SK-N-MC (cell line): ENCODE results near the gene KANK3.

Experiments used
- DNase-seq: peaks from one replicate; pipeline ENCODE4 v3.0.0-alpha.2; 2011; ENCODE audit warnings: low read depth, low spot score
- H3K27ac ChIP-seq: fragments of 200-600 bp; sonication (generic); 2 replicates; pipeline ENCODE4 v1.5.1; 2016; ENCODE audit warnings: mixed run types
- H3K36me3 ChIP-seq: fragments of 200-600 bp; sonication (generic); 2 replicates; pipeline ENCODE4 v1.6.1; 2017; ENCODE audit warnings: antibody characterized with exemption, low read length, mixed read lengths; ENCODE audit not compliant: insufficient read depth
- H3K4me3 ChIP-seq: fragments of 200-600 bp; sonication (generic); 2 replicates; pipeline ENCODE4 v1.5.1; 2016
- H3K9ac ChIP-seq: fragments of 200-600 bp; sonication (generic); 2 replicates; pipeline ENCODE4 v1.8.0; 2017; ENCODE audit warnings: mixed run types, mixed read lengths; ENCODE audit not compliant: insufficient read length
- H3K9me3 ChIP-seq: fragments of 200-600 bp; sonication (generic); 2 replicates; pipeline ENCODE4 v1.6.1; 2017; ENCODE audit warnings: low read depth, mild to moderate bottlenecking, antibody characterized with exemption, low read length, moderate library complexity, mixed read lengths
- EZH2 ChIP-seq: fragments of 200-600 bp; sonication (generic); IDR thresholded peaks from one replicate; pipeline ENCODE4 v1.6.1; 2017; ENCODE audit warnings: antibody characterized with exemption
- FOXP2 ChIP-seq: optimal IDR thresholded peaks from 2 replicates; pipeline ENCODE3; 2011; ENCODE audit warnings: mild to moderate bottlenecking, moderate library complexity; ENCODE audit not compliant: insufficient read depth; ENCODE audit errors: extremely low read length, control extremely low read depth
- POLR2AphosphoS5 ChIP-seq: IDR thresholded peaks from 2 replicates; pipeline ENCODE4 v1.6.1; 2012; ENCODE audit warnings: mild to moderate bottlenecking, low read depth, low read length, borderline replicate concordance

The KANK3 gene

DNA sequence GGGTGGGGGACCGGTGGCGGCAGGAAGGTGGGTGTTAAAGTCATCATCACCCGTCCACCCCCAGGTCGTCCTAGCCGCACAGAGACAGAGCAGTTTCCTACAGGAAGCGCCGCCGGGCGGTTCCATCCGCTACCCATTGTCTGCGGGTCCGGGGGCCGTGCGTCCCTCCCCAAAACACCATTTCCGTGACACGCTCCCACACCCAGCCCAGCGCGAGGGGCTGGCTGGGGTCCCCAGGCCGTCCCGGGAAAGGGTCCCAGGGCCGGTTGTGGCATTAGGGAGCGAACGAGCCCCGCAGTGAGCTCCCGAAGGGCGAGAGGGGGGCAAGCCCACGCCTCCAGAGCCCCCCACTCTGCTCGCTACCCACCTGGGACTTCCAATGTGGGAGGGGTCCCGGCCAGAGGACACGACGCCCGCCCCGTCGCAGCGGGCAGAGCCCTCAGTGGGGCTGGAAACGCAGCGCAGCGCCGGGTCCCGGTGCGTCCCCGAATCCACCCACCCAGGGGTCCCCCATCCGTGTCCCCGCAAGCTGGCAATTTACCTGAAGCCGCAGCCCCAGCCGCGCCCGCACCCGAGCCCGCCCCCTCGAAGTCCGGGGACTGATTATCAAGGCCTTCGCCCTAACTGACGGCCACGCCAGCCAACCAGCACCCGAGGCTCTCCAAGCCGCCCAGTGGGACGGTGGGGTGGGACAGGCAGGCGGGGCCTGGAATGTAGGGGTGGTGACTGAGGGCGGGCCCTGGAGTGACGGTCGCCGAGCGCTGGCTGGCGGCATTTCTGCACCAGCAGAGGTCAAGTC lies at the start of gene KANK3:
TSS of gene KANK3 (minus strand) at position 579 of the 799 bp plus-strand sequence. CDS start 5,434 bp downstream, outside the sequence.
- DNase-seq: peak; percentile 81
- H3K4me3 ChIP-seq: peak within 1 kb of the TSS; percentile 85
- no peaks in the 10 kb centered on the region for H3K9me3 ChIP-seq
- no peaks in the 10 kb centered on the region for H3K36me3 ChIP-seq
- H3K27ac ChIP-seq: no peak within 1 kb of the TSS
- TF ChIP-seq FOXP2 (no peak), POLR2AphosphoS5 (peak; percentile 39; the same call in 1 of the 2 replicates), EZH2 (no peak)
- H3K9ac ChIP-seq: peak within 1 kb of the TSS; percentile 68

DNA sequence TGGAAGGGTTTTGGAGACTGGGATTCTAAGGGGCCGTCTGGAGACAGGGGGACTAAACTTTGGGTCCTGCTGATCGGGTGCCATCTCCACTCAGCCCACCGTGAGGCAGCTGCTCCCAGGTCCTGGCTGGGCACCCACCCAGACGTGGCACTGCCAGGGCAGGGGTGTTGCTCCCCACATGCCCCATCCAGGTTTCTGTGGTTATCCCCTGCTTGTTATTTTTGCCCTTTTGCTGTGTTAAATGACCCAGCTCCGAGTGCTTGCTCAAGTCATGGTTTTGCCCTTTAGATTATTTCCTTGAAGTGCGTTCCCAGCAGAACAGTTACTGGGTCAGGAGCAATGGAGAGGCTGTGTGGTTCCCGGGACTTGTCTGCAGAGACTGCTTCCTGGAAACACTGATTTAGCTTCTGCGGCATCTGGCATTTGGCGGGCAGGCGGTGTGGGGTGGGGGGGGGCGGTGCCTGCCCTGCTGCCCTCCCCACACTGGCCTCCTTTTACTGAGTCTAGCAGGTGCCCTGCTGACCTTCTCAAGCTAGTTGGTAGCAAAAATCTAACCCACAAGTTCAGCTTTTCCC lies 49.0 kb upstream of the KANK3 start:
- H3K9me3 ChIP-seq: no peaks in the 10 kb centered on the region
- TF ChIP-seq POLR2AphosphoS5 (no peak), EZH2 (no peak), FOXP2 (no peak)
- H3K36me3 ChIP-seq: no peaks in the 10 kb centered on the region
- 0 out of 2 replicates have a peak overlapping the region, but pooled peaks have one; percentile 14 for H3K27ac ChIP-seq
- DNase-seq: no peak
- no peak overlapping the region for H3K4me3 ChIP-seq
- no peak overlapping the region for H3K9ac ChIP-seq

DNA sequence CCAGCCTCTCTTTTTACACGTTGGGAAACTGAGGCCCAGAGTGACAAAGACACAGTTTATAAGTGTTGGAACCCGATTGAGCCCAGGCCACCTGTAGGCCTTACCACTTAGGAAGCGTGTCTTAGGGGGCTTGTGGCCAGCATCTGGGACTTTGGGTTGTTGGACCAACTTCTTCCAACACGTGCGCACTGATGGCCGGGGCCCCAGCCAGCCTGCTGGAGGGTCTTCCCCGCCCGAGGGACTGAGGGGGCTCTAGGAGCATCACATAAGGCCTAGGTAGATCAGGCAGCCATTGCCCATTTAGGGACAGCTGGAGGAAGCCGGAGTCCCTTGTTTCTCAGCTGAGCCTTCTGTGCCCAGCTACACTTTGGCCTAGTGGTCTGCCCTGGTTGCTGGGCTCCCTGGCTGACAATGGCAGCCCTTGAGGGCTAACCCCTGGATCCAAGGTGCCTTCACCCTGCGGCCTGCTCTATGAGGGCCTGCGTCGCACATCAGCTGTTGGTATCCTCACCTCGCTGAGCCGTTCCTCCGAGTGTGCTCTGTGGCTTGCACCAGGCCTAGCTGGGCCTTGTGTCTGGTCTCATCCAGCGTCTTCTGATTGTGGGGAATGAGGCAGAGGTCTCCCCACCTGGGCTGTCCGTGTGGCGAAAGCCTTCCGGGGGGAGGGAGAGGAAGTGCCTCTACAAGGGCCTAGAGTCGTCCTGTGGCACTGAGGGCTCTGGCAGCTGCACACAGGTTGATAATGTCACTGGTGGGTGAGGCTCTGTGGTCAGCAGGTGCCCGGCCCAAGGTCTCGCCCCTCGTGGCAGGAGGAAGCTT lies 48.3 kb upstream of the KANK3 start:
- Histone ChIP-seq H3K4me3 (peak overlapping the region; percentile 73), H3K27ac (peak overlapping the region; percentile 62; the same call in 1 of the 2 replicates), H3K9ac (no peak overlapping the region), H3K36me3 (no peaks in the 10 kb centered on the region), H3K9me3 (no peaks in the 10 kb centered on the region)
- TF ChIP-seq EZH2: no peak
- TF ChIP-seq POLR2AphosphoS5: no peak
- no peak for TF ChIP-seq FOXP2
- DNase-seq: no peak

DNA sequence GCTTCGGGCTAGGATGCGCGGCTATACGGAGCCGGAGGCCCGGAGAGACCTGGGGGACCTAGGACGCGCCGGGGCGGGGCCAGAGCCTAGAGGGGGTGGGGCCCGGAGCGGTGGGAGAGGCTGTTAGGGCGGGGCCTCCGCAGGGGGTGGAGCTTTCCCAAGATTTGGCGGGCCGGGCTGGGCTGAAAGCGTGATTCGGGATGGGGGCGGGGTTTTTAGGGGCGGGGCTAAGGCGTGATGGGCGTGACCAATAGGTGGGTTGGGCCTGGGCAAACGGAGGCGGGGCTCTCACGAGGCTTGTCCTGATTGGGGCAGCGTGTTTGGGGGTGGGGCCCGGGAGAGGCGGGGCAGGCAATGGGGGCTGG lies 47.5 kb upstream of the KANK3 start:
- peak overlapping the region; percentile 100 for H3K27ac ChIP-seq
- no peaks in the 10 kb centered on the region for H3K36me3 ChIP-seq
- H3K4me3 ChIP-seq: peak overlapping the region; percentile 95
- TF ChIP-seq POLR2AphosphoS5: peak; percentile 2; the same call in 1 of the 2 replicates
- no peak for TF ChIP-seq FOXP2
- peak overlapping the region; percentile 100 for H3K9ac ChIP-seq
- peak; percentile 80 for DNase-seq
- H3K9me3 ChIP-seq: no peaks in the 10 kb centered on the region

DNA sequence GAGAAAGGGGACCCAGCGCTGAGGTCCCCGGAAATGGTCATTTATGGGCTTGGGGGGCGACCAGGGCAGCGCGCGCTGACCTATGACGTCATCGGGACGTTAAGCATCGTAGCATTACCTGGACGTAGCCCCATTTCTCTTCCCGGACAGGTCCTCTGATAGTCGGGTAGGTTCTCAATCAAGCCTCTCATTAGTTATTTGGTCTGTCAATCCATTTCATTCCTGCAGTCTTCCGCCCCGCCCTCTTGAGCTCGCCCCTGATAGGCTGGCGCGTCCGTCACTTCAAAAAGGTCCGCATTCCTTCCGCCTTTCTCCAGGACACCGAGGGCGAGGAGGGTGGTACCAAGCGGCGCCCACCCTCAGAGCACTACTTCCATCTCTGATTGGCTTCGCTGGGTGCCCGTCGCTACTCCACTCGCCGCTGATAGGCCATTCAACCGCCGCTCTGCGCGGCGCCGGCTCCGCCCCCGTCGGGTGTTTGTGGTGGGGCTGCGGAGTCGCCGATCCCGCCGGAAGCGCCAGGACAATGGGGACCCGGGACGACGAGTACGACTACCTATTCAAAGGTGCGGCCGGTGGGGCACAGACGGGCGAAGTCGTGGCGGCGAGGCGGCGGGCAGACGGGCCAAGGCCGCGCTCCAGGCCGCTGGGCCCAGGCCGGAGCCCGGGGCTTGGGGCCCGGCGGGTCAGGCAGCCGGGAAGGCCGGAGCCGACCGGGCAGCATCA lies 47.0 kb upstream of the KANK3 start, which contains the start of gene RAB11B:
TSS of gene RAB11B (plus strand) at position 470 of the 726 bp plus-strand sequence. CDS start at position 527, 57 bp downstream.
- peak within 1 kb of the TSS; percentile 100 for H3K27ac ChIP-seq
- no peaks in the 10 kb centered on the region for H3K9me3 ChIP-seq
- peak; percentile 98 for DNase-seq
- H3K9ac ChIP-seq: peak within 1 kb of the TSS; percentile 100
- peak; percentile 36; the same call in 1 of the 2 replicates for TF ChIP-seq POLR2AphosphoS5
- TF ChIP-seq FOXP2: peak; percentile 0
- TF ChIP-seq EZH2: no peak
- peak within 1 kb of the TSS; percentile 95 for H3K4me3 ChIP-seq
- H3K36me3 ChIP-seq: no peaks in the 10 kb centered on the region

DNA sequence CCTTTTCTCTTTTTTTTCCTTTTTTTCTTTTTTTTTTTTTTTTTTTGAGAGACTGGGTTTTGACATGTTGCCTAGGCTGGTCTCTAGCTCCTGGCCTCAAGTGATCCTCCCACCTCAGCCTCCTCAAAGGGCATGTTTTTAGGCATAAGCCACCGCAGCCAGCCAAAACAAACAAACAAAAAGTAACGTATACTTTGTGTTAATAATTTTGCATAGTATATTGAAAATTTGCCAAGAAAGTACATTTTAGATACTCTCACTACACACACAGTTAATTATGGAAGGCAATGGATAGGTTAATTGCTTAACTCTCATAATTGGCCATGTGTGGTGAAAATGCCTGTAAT lies 45.5 kb upstream of the KANK3 start:
- Histone ChIP-seq H3K27ac (no peak overlapping the region), H3K4me3 (no peak overlapping the region), H3K36me3 (no peaks in the 10 kb centered on the region), H3K9me3 (no peaks in the 10 kb centered on the region), H3K9ac (no peak overlapping the region)
- DNase-seq: no peak
- TF ChIP-seq FOXP2 (no peak), EZH2 (no peak), POLR2AphosphoS5 (no peak)

DNA sequence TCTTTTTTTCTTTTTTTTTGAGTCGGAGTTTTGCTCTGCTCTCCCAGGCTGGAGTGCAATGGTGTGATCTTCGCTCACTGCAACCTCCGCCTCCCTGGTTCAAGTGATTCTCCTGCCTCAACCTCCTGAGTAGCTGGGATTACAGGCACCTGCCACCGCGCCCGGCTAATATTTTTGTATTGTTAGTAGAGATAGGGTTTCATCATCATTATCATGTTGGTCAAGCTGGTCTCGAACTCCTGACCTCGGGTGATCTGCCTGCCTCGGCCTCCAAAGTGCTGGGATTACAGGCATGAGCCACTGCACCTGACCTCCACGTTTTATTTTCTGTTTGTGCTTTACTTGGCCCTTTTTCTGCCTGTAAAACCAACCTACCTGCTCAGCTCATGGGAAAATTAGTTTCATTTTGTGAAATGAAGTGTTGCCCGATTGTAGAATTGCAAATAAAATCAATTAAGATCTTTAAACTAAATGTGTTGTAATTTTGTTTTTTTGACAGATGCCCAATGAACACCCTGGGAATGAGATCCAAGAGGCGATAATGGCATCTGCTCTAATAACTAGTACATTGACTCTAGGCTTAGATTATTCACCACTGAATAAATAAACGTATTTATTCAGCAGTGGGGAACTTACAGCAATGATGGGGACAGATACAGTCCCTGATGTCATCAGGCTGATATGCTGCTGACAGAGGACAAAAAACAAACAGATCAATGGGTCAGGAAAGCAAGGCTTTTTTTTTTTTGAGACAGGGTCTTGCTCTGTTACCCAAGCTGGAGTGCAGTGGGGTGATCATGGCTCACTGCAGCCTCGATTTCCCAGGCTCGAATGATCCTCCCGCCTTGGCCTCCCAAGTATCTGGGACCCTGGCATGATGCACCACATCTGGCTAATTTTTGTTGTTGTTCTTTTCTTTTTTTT lies 44.9 kb upstream of the KANK3 start:
- Histone ChIP-seq H3K9ac (no peak overlapping the region), H3K9me3 (no peaks in the 10 kb centered on the region), H3K4me3 (no peak overlapping the region), H3K36me3 (no peaks in the 10 kb centered on the region), H3K27ac (no peak overlapping the region)
- DNase-seq: no peak
- TF ChIP-seq EZH2 (no peak), FOXP2 (no peak), POLR2AphosphoS5 (no peak)
